Neural cell (in vitro differentiated cells): ENCODE measurements around the gene CDK8. TPM values are rescaled to one million over a fixed set of nuclear protein-coding genes. Genes with fewer than 3 reads are reported as not detected.
A peak's percentile ranks its signal among the peaks of the same experiment; 100 is the strongest.
"Not testable (repeated sequence)": the region's sequence is repeated elsewhere in the genome, so short reads cannot be mapped to it uniquely, and the experiment has no call there.

Source experiments
- H2AFZ ChIP-seq: fragments of 200-600, 300-800 bp; sonication (generic), shearing (Covaris generic); 2 replicates; pipeline ENCODE4 v1.6.0; 2014; ENCODE audit warnings: low read depth, mild to moderate bottlenecking, antibody characterized with exemption, low read length, moderate library complexity
- H3F3A ChIP-seq: fragments of 200-600 bp; shearing (Covaris generic); 2 replicates; pipeline ENCODE4 v1.6.1; 2016; ENCODE audit warnings: mild to moderate bottlenecking, moderate library complexity, mixed read lengths, antibody characterized with exemption, low read length; ENCODE audit not compliant: insufficient read depth, poor library complexity, severe bottlenecking
- H3K27ac ChIP-seq: fragments of 200-600, 300-800 bp; sonication (generic), shearing (Covaris generic); 2 replicates; pipeline ENCODE4 v1.5.1; 2014; ENCODE audit warnings: mild to moderate bottlenecking, low read length, moderate library complexity
- H3K27me3 ChIP-seq: fragments of 300-800, 200-600 bp; sonication (generic), shearing (Covaris generic); 2 replicates; pipeline ENCODE4 v1.6.0; 2014; ENCODE audit warnings: mild to moderate bottlenecking, low read depth, low read length, moderate library complexity; ENCODE audit not compliant: insufficient read depth
- H3K36me3 ChIP-seq: fragments of 300-800, 200-600 bp; sonication (generic), shearing (Covaris generic); 2 replicates; pipeline ENCODE4 v1.5.1; 2014; ENCODE audit warnings: mild to moderate bottlenecking, antibody characterized with exemption, low read length, moderate library complexity; ENCODE audit not compliant: insufficient read depth
- H3K4me2 ChIP-seq: fragments of 300-800, 200-600 bp; sonication (generic), shearing (Covaris generic); 2 replicates; pipeline ENCODE4 v1.6.0; 2014; ENCODE audit warnings: mild to moderate bottlenecking, low read length
- H3K4me3 ChIP-seq: fragments of 300-800, 200-600 bp; sonication (generic), shearing (Covaris generic); 2 replicates; pipeline ENCODE4 v1.5.1; 2014; ENCODE audit warnings: mild to moderate bottlenecking, low read length, moderate library complexity
- H3K79me2 ChIP-seq: fragments of 200-600 bp; shearing (Covaris generic); replicated peaks from 2 replicates; pipeline ENCODE4 v1.6.0; 2014; ENCODE audit warnings: mild to moderate bottlenecking, low read length, moderate library complexity; ENCODE audit not compliant: insufficient read depth
- H3K9ac ChIP-seq: fragments of 300-800, 200-600 bp; sonication (generic), shearing (Covaris generic); 2 replicates; pipeline ENCODE4 v1.6.1; 2016; ENCODE audit warnings: mild to moderate bottlenecking, low read length, mixed read lengths
- H3K9me2 ChIP-seq: fragments of 200-600 bp; shearing (Covaris generic); 2 replicates; pipeline ENCODE4 v1.6.1; 2016; ENCODE audit warnings: mild to moderate bottlenecking, low read length, mixed read lengths; ENCODE audit not compliant: insufficient read depth
- H3K9me3 ChIP-seq: fragments of 200-600, 300-800 bp; sonication (generic), shearing (Covaris generic); 2 replicates; pipeline ENCODE4 v1.6.1; 2016; ENCODE audit warnings: mild to moderate bottlenecking, mixed run types, low read length, moderate library complexity, mixed read lengths
- H4K20me1 ChIP-seq: fragments of 200-600 bp; shearing (Covaris generic); 2 replicates; pipeline ENCODE4 v1.6.1; 2016; ENCODE audit warnings: mild to moderate bottlenecking, mixed run types; ENCODE audit not compliant: insufficient read depth
- CTCF ChIP-seq: fragments of 450-650 bp; IDR thresholded peaks from 2 replicates; pipeline ENCODE4 v1.5.1; 2014; ENCODE audit warnings: antibody characterized with exemption, mild to moderate bottlenecking, moderate library complexity; ENCODE audit not compliant: poor library complexity, severe bottlenecking
- EP300 ChIP-seq: fragments of 450-650 bp; conservative IDR thresholded peaks from 2 replicates; pipeline ENCODE4 v1.6.1; 2014; ENCODE audit warnings: antibody characterized with exemption, mild to moderate bottlenecking, moderate library complexity; ENCODE audit not compliant: poor library complexity, severe bottlenecking
- EZH2 ChIP-seq: fragments of 200-600, 300-800 bp; shearing (Covaris generic), sonication (generic); IDR thresholded peaks from 2 replicates; pipeline ENCODE4 v1.6.1; 2014; ENCODE audit warnings: antibody characterized with exemption, low read length, borderline replicate concordance, mild to moderate bottlenecking; ENCODE audit not compliant: insufficient read depth, poor library complexity, severe bottlenecking
- MXI1 ChIP-seq: fragments of 450-650 bp; conservative IDR thresholded peaks from 2 replicates; pipeline ENCODE4 v1.6.1; 2014; ENCODE audit warnings: antibody characterized with exemption, mild to moderate bottlenecking; ENCODE audit not compliant: poor library complexity, severe bottlenecking
- POLR2AphosphoS5 ChIP-seq: IDR thresholded peaks from 2 replicates; pipeline ENCODE4 v1.6.1; 2012
- RAD21 ChIP-seq: fragments of 450-650 bp; conservative IDR thresholded peaks from 2 replicates; pipeline ENCODE4 v1.6.1; 2014; ENCODE audit warnings: antibody characterized with exemption, mild to moderate bottlenecking, moderate library complexity
- REST ChIP-seq: IDR thresholded peaks from 2 replicates; pipeline ENCODE4 v1.6.1; 2012; ENCODE audit warnings: borderline replicate concordance
- SMC3 ChIP-seq: fragments of 450-650 bp; conservative IDR thresholded peaks from 2 replicates; pipeline ENCODE4 v1.6.1; 2014; ENCODE audit warnings: antibody characterized with exemption, mild to moderate bottlenecking, moderate library complexity; ENCODE audit not compliant: poor library complexity
- TAF1 ChIP-seq: IDR thresholded peaks from 2 replicates; pipeline ENCODE4 v1.6.1; 2012; ENCODE audit warnings: low read depth
- polyA plus RNA-seq: library from polyadenylated mRNA; depleted of rRNA; stranded (reverse); fragments of >200 nt; gene quantifications from 2 replicates; pipeline ENCODE4 v1.2.3, GENCODE V29; 2014

Gene CDK8
- polyA plus RNA-seq, 1 donor from 2014 or later, result 58.9 TPM

- not testable (repeated sequence) for H3K9me2 ChIP-seq, H3K36me3 ChIP-seq, H3K9me3 ChIP-seq, H3K4me3 ChIP-seq, H3F3A ChIP-seq, H4K20me1 ChIP-seq, H3K27ac ChIP-seq, H3K4me2 ChIP-seq, H3K27me3 ChIP-seq, H2AFZ ChIP-seq, H3K9ac ChIP-seq
- H3K79me2 ChIP-seq, result peaks cover 18% of the 10 kb centered on the region
These were observed 1.9 kb upstream of the CDK8 start for GRCh38 chr13:26252006-26252405.

GRCh38 chr13:26253262-26253786 lies 605 bp upstream of the CDK8 start:
- Histone ChIP-seq H3K36me3 (no peaks in the 10 kb centered on the region), H3K4me2 (no peak overlapping the region), H3F3A (no peaks in the 10 kb centered on the region), H3K9ac (peak overlapping the region; percentile 83), H3K9me2 (no peaks in the 10 kb centered on the region), H2AFZ (peak overlapping the region; percentile 7), H3K79me2 (peaks cover 32% of the 10 kb centered on the region), H4K20me1 (no peaks in the 10 kb centered on the region), H3K27ac (peak overlapping the region; percentile 89), H3K9me3 (no peaks in the 10 kb centered on the region), H3K27me3 (no peaks in the 10 kb centered on the region), H3K4me3 (peak overlapping the region; percentile 73)
- no peak for TF ChIP-seq RAD21
- TF ChIP-seq EZH2, result no peak

- no peak for TF ChIP-seq RAD21
- TF ChIP-seq CTCF, result no peak
- TF ChIP-seq MXI1, result peak; percentile 42
- peak; percentile 21 for TF ChIP-seq SMC3
These were observed 718 bp downstream of the CDK8 start for GRCh38 chr13:26254583-26255111.

GRCh38 chr13:26255115-26255514 lies 1.2 kb downstream of the CDK8 start:
- H3K27ac ChIP-seq, result peak overlapping the region; percentile 89
- H3K4me2 ChIP-seq, result peak overlapping the region; percentile 97
- no peaks in the 10 kb centered on the region for H3F3A ChIP-seq
- H3K79me2 ChIP-seq, result peaks cover 49% of the 10 kb centered on the region
- peak overlapping the region; percentile 36 for H2AFZ ChIP-seq
- no peaks in the 10 kb centered on the region for H3K27me3 ChIP-seq
- H3K9me3 ChIP-seq, result no peaks in the 10 kb centered on the region
- H3K4me3 ChIP-seq, result peak overlapping the region; percentile 73
- TF ChIP-seq MXI1 (peak; percentile 1), TAF1 (no peak), CTCF (no peak), EP300 (peak; percentile 12), REST (peak; percentile 46), POLR2AphosphoS5 (no peak), EZH2 (no peak), RAD21 (peak; percentile 25)
- H3K36me3 ChIP-seq, result no peaks in the 10 kb centered on the region
- no peaks in the 10 kb centered on the region for H4K20me1 ChIP-seq
- peak overlapping the region; percentile 83 for H3K9ac ChIP-seq
- no peaks in the 10 kb centered on the region for H3K9me2 ChIP-seq

More at GRCh38 chr13:26254583-26255111, 718 bp downstream of the CDK8 start:
- H3K9me3 ChIP-seq, result no peaks in the 10 kb centered on the region
- no peaks in the 10 kb centered on the region for H3K36me3 ChIP-seq
- peak overlapping the region; percentile 89 for H3K27ac ChIP-seq
- peak overlapping the region; percentile 52 for H2AFZ ChIP-seq
- H3K4me3 ChIP-seq, result peak overlapping the region; percentile 73
- H3K27me3 ChIP-seq, result no peaks in the 10 kb centered on the region
- no peaks in the 10 kb centered on the region for H3F3A ChIP-seq
- H3K4me2 ChIP-seq, result peak overlapping the region; percentile 97
- H3K9me2 ChIP-seq, result no peaks in the 10 kb centered on the region
- H3K9ac ChIP-seq, result peak overlapping the region; percentile 83
- H3K79me2 ChIP-seq, result peaks cover 45% of the 10 kb centered on the region
- H4K20me1 ChIP-seq, result no peaks in the 10 kb centered on the region
